HG03066 (cell line): ENCODE results near the gene MAST2.
"Not testable (repeated sequence)": the region's sequence is repeated elsewhere in the genome, so short reads cannot be mapped to it uniquely, and the experiment has no call there.

Source experiments
- ATAC-seq: cut with Tn5 transposase; IDR thresholded peaks from one replicate; pipeline ENCODE4 v1.9.1; 2021; ENCODE audit warnings: low read depth; ENCODE audit not compliant: unreplicated experiment

MAST2 gene

GRCh38 chr1:45806129-45806528 lies 2.7 kb downstream of the MAST2 start:
- ATAC-seq, result no peak

GRCh38 chr1:45809761-45810160 lies 6.3 kb downstream of the MAST2 start:
- no peak for ATAC-seq

GRCh38 chr1:45814776-45815175 lies 11.4 kb downstream of the MAST2 start:
- no peak for ATAC-seq

- ATAC-seq, result no peak
Observed at GRCh38 chr1:45815667-45816458, 12.5 kb downstream of the MAST2 start.

GRCh38 chr1:45820173-45820572 lies 16.8 kb downstream of the MAST2 start:
- no peak for ATAC-seq

- ATAC-seq, result no peak
Observed at GRCh38 chr1:45820788-45821187, 17.4 kb downstream of the MAST2 start.

GRCh38 chr1:45822644-45823043 lies 19.2 kb downstream of the MAST2 start:
- ATAC-seq, result no peak

- no peak for ATAC-seq
Observed at GRCh38 chr1:45824607-45825006, 21.2 kb downstream of the MAST2 start.

- no peak for ATAC-seq
Observed at GRCh38 chr1:45827256-45827655, 23.8 kb downstream of the MAST2 start.

- no peak for ATAC-seq
Observed at GRCh38 chr1:45828841-45829240, 25.4 kb downstream of the MAST2 start.

- no peak for ATAC-seq
Observed at GRCh38 chr1:45833361-45833760, 29.9 kb downstream of the MAST2 start.

GRCh38 chr1:45834689-45835088 lies 31.3 kb downstream of the MAST2 start:
- ATAC-seq, result no peak

- ATAC-seq, result no peak
Observed at GRCh38 chr1:45836451-45836850, 33.0 kb downstream of the MAST2 start.

- not testable (repeated sequence) for ATAC-seq
Observed at GRCh38 chr1:45836861-45837260, 33.4 kb downstream of the MAST2 start.

- ATAC-seq, result not testable (repeated sequence)
Observed at GRCh38 chr1:45838322-45838721, 34.9 kb downstream of the MAST2 start.

GRCh38 chr1:45840704-45841103 lies 37.3 kb downstream of the MAST2 start:
- no peak for ATAC-seq

GRCh38 chr1:45842786-45843185 lies 39.4 kb downstream of the MAST2 start:
- ATAC-seq, result no peak

GRCh38 chr1:45843474-45843905 lies 40.1 kb downstream of the MAST2 start:
- ATAC-seq, result no peak

- not testable (repeated sequence) for ATAC-seq
Observed at GRCh38 chr1:45844000-45844399, 40.6 kb downstream of the MAST2 start.

- ATAC-seq, result no peak
Observed at GRCh38 chr1:45846931-45847330, 43.5 kb downstream of the MAST2 start.

- no peak for ATAC-seq
Observed at GRCh38 chr1:45848097-45848496, 44.7 kb downstream of the MAST2 start.

GRCh38 chr1:45848714-45849113 lies 45.3 kb downstream of the MAST2 start:
- no peak for ATAC-seq

GRCh38 chr1:45850017-45850416 lies 46.6 kb downstream of the MAST2 start:
- no peak for ATAC-seq
